NCI-H187 treated with DMSO at 0.1 percent for 48 hours (cell line): ENCODE results near the gene SEC61A2.
"Not testable (repeated sequence)": the region's sequence is repeated elsewhere in the genome, so short reads cannot be mapped to it uniquely, and the experiment has no call there.

Source experiments
- DNase-seq: peaks from one replicate; lab custom pipeline; 2025; lab: John Stamatoyannopoulos, UW

SEC61A2 gene

DNA sequence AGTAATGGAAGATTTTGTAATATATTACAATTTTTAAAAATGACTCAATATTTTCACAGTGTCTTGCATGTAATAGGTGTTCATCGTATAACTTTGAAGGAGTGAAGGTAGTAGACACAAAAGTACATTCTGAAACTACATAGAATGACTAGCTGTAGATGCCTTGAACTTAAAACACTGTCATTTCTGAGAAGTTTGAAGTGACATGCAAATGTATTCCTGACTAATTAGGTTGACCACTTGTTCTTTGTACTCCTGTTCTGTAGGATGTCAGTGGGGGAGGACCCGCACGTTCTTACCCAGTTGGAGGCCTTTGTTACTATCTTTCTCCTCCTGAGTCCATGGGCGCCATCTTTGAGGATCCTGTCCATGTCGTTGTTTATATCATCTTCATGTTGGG lies 31.2 kb downstream of the SEC61A2 start:
- DNase-seq: no peak

DNA sequence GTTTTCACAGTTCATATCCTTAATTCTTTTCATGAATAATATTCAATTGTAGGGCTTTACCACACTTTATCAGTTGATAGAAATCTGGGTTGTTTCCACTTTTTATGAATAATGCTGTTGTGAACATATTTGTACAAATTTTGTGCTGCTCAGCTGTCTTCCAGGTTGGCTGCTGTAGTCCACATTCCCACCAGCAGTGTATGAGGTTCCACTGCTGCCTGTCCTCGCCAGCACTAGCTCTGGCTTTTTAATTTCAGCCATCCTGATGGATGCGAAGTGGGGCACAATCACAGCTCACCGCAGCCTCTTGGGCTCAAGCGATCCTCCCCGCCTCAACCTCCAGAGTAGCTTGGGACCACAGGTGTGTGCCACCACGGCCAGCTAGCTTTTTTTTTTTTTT lies 33.5 kb downstream of the SEC61A2 start:
- no peak for DNase-seq

DNA sequence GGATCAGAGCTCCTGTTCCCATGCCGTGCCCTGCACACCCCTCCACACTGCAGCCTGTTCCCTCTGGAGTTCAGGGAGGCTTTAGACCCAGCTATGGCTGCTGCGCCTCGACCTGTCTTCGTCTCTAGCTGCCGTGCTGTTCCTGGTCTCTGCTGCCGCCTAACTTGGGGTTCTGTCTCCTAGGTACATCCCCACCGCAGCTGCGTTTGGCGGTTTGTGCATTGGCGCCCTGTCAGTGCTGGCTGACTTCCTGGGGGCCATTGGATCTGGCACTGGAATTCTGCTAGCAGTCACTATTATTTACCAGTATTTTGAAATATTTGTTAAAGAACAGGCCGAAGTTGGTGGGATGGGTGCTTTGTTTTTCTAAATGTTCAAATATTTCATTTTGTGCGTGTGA lies 34.6 kb downstream of the SEC61A2 start:
- DNase-seq: no peak

DNA sequence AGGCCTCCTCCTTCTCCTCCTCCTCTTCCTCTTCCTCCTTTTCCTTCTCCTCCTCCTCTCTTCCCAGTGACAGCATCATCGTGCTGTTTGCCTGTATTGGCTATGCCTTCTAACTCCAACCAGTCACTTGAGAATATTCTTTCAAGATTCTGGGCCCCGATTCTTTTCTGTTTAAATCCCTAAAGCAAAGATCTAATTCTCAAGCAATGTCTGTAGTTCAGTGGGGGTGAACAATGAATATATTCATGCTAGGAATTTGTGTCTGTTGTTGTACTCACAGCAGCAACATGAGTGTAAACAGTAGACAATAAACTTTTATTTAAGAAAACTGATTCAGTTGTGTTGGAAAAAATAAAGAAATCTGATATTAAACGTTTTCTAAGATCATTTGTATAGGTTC lies 35.6 kb downstream of the SEC61A2 start:
- no peak for DNase-seq

DNA sequence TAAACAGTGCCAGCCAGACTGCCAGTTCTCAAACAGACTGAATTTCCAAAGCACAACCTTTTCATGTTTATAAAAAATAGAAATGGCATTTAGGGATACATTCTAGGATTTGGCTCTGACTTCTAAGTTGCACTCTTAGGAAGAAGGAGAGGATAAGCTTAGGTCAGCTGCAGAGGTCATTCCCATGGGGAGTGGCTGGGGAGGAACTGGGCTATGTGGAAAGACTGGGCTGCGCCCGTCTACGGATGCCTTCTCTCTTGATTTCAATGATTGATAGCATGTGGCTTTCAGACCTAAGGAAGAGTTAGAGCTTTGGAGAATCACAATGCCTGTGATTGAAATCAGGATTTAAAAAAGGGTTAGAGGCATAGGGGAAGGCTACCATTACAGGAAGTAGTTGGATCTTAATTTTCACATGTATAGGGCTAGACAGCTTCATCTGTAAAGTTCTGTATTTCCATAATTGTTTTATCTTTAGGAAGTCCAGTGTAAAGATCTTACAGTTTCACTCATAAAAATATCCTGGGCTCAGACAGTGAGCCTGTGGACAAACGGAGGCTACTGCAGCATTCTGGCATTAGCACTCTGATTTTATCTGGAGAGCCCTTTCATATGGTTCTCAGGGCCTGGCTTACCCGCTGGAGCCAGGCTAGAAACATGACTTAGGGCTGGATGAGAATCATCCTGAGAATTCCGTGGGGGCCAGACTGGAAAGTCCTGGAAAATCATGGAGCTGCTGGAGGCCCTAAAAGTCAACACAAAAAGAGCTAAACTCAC lies 36.7 kb downstream of the SEC61A2 start:
- DNase-seq: no peak

DNA sequence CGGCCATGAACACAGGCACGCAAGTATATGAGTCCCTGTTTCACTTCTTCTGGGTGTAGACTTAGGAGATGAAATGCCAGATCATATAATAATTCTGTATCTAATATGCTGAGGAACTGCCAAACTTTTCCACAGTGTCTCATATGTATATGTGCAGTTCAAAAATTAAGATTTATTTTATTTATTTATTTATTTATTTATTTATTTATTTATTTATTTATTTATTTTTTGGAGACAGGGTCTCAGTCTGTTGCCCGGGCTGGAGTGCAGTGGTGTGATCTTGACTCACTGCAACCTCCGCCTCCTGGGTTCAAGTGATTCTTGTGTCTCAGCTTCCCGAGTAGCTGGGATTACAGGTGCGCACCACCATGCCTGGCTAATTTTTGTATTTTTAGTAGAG lies 42.0 kb downstream of the SEC61A2 start:
- not testable (repeated sequence) for DNase-seq

DNA sequence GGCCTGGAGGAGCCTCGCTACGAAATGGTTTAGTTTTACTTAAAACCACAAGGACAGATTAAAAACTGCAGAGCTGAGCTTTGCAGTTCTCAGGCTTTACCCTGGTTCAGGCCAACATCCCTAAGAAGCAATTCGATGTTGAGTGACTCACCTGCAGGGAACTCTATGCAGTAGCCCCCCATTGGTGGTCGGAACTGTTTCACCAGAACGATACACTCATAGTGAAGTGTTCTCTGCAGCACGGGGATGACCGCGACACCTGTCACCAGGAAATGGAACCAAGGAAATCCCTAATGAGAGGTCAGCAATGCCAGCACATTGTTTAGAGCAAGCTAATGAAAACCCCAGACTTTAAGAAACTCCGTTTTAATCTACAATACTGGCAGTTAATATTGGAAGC lies 48.2 kb downstream of the SEC61A2 start:
- DNase-seq: no peak

DNA sequence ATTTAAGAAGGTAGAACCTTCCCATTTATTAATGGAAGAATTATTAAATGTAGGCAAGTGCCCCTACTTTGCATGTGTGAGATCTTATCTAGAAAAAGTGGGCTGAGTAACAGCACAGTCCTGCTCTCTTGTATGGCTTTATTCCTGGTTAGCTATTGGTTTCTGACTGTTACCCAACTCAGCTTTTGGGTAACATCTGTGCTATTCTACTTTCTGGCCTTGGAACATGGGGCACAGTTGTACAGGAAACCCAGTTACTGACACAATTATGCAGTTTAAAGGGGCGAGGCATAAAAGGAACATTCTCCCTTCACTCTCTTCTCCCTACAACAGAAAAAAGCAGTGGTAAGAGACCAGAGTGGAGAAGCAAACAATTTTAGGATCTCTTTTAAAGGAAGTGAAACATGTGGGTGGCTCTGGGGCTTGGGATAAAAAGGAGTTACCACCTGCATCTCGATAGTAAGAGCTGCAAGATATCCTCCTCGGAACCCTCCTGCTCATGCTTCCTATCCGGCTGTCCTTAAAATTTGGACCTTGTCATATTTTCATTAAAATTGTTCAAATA lies 50.2 kb downstream of the SEC61A2 start:
- no peak for DNase-seq

DNA sequence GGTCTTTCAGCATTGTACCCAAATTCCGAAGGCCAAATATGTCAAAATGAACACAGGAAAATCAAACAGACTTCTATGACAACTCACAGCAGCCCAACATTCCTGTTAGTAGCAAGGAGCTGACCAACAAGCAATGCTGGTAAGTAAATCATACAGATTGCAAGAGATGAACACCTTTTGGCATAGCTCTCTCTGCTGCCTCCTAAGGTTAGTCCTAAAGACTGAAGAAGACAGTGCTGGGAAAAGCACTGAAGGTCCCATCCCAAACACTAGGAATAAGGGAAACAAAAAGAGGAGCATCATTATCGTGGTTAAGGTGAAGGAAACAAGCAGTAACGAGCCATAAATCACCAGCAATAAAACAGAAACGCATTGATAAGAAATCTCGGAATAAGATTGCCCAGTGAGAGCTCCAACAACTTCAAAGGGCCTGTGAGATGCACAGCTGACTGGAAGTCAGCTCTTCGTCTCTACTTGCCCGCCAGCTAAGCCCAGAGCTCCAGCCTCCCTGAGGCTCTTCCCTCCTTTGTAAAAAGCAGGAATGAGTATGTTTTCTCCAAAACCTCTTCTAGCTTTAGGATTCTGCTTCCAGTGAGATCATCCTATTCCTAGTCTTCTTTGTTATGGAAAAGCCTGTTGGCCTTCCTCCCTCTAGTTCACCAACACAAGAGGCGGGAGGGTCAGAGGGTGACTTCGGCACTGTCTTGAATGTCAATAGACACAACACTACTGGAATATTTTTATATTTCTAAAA lies 50.9 kb downstream of the SEC61A2 start:
- DNase-seq: no peak

DNA sequence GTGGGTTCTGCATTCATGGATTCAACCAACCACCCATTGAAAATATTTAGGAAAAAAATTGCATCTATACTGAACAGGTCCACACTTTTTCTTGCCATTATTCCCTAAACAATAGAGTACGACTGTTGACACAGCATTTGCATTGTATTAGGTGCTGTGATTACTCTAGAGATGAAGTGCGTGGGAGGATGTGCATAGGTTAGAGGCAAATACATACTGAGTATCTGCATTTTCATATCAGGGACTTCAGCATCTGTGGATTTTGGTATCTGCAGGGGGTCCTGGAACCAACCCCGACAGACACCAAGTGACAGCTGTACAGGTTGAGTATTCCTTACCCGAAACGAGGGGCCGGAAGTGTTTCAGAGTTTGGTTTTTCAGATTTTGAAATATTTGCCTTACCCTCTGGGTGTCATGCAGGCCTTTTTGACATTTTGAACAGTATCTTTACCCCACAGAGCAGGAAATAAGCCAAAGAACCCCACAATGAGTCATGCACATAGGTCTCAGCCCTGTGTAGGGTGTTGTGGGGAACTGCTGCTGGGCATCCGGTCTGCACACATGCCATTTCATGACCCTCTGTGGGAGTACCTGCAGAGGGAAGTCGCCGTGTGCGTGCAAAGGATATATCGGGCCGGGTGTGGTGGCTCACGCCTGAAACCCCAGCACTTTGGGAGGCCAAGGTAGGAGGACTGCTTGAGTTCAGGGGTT lies 51.7 kb downstream of the SEC61A2 start:
- DNase-seq: no peak

DNA sequence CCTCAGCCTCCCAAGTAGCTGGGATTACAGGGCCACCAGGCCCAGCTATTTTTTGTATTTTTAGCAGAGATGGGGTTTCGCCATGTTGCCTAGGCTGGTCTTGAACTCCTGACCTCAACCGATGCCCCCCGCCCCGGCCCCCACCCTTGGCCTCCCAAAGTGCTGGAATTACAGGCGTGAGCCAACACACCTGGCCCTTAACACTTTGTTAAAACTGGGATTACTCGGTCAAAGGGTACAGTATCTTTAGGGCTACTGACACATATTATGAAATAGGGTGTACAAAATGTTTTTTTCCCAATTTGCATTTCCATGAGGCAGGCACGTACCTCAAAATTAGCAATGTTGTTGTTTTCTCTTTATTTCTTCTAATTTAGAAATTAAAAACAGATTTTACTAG lies 54.7 kb downstream of the SEC61A2 start:
- no peak for DNase-seq

DNA sequence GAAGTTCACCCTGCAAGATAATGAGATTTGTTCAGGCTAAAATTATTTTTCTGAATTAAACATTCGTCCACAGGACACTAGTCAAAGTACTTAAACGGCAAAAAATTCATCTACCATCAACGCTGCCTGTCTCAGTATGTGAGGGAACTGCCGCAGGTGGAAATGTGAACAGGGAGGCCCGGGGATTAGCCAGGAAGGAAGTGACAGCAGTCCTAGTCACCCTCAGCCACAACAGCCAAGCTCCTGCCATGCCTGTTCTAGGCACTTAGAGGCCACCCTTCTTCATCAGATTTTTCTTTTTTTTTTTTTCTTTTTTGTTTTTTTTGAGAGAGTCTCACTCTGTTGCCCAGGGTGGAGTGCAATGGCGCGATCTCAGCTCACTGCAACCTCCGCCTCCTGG lies 56.8 kb downstream of the SEC61A2 start:
- DNase-seq: no peak

DNA sequence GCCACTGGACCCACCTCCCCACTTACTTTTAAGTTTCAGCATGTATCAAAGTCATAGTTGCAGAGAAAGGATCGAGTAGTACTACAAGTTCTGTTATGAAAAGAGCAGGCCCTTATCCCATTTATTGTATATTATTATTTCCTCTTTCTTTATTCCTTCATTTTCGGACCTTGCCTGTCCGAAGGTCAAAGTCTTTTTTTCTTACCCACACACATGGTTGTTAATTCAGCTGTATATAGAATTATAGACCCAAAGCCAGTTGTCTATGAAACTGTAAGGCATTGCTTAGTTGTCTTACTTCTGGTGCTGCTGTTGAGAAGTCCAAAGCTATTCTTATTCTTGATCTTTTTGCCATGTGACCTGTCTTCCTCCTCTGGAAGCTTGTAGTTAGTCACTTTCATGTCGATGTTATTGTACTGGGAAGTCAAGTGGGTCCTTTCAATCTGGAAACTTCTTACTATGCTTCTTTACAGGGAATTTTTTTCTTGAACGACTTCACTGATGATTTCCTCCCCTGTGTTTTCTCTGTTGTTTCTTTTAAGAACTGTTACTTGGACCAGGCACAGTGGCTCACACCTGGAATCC lies 57.9 kb downstream of the SEC61A2 start:
- no peak for DNase-seq

DNA sequence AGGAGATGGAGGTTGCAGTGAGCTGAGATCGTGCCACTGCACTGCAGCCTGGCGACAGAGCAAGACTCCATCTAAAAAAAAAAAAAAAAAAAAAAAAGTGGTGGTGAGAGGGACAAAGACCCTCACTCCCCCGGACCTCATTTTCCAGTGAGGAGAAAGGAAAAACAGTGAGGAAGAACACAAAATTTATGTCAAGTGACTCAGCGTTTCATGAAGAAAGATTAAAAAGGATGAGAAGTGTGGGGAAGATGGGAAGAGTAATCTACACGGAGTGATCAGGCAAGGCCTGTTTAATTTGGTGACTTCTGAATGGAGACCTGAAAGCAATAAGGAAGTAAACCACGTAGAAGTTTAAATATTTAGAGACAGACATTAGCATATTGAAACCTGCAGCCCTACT lies 59.2 kb downstream of the SEC61A2 start:
- no peak for DNase-seq

DNA sequence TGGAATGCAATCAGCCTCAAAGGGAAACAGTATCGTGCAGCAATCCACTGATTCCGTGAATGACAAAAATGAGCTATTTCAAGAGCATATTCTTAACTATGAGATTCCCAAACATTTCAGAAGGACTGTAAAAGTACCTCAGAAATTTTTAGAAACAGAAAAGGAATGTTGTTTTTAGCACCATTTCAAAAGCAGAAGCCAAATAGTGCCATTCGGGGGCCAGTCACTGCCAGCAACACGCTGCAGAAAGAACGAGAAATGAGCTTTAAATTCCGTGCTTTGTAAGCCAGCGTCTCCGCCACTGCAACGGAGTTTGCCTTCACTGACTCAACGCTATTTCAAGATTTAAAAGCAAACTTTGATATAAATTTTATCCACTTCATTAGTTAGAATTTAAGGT lies 59.9 kb downstream of the SEC61A2 start:
- DNase-seq: no peak

DNA sequence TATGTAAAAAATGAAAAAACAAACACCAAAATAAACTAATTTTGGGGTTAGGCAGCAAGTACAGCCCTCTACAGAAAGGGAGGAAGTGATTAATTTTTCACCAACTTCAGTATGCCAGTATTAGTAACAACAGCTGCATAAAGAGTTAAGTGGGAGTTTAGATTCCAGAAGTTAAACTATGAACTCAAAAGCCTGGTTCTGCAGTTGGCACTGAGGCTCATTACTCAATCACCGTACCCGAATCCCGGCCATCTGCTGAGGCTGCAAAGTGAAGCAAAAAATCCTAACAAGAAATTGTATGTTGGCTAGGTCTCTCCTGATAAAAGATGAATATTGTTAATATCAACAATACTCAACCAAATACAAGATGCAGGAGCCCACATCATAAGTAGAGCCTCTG lies 62.2 kb downstream of the SEC61A2 start:
- DNase-seq: no peak

DNA sequence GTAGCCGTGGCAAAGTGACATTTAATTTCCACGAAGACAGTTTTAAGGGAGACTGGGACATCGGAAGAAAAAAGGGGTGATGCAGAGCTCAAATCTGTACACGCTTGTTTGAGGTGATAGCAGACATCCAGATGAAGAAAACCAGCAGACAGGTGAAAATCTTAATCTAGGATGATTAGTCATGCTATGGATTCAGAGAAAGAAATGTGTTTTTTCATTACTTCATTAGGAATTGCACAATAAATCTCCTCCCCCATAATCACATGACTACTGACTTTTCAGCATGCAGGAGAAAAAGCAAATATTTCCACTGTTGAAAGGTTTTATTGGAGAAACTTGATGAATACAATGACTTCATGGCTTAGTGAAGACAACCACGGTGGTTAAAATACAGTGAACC lies 63.7 kb downstream of the SEC61A2 start:
- DNase-seq: no peak

DNA sequence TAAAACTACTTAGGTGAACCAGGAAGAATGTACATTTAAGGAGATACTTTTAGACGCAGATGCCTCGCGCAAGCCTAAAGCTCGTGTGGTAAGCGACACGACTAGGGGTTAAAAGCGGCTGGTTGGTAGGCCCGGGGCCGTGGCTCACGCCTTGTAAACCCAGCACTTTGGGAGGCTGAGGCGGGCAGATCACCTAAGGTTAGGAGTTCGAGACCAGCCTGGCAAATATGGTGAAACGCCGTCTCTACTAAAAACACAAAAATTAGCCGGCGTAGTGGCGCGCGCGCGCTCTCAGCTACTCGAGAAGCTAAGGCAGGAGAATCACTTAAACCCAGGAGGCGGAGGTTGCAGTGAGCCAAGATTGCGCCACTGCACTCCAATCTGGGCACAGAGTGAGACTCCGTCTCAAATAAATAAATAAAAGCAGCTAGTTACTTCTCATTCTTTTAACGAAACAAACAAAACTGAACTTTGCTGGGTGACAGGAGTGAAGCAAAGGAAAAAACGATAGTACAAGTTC lies 65.3 kb downstream of the SEC61A2 start:
- DNase-seq: no peak

DNA sequence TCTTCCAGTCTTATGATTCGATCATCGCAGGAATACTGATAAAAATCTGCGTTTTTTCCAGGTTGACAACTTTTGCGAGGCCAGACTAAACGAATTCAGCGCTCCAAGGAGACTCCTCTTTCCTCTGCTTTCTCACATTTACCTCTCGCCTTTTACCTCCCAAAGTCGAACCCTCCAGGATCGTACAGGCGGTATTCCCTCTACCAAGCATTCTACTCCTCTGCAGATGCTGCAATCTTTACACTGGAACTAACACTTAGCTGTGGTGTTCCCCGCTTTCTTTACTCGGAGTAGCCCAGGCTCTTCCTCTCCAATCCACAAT lies 65.8 kb downstream of the SEC61A2 start:
- no peak for DNase-seq

DNA sequence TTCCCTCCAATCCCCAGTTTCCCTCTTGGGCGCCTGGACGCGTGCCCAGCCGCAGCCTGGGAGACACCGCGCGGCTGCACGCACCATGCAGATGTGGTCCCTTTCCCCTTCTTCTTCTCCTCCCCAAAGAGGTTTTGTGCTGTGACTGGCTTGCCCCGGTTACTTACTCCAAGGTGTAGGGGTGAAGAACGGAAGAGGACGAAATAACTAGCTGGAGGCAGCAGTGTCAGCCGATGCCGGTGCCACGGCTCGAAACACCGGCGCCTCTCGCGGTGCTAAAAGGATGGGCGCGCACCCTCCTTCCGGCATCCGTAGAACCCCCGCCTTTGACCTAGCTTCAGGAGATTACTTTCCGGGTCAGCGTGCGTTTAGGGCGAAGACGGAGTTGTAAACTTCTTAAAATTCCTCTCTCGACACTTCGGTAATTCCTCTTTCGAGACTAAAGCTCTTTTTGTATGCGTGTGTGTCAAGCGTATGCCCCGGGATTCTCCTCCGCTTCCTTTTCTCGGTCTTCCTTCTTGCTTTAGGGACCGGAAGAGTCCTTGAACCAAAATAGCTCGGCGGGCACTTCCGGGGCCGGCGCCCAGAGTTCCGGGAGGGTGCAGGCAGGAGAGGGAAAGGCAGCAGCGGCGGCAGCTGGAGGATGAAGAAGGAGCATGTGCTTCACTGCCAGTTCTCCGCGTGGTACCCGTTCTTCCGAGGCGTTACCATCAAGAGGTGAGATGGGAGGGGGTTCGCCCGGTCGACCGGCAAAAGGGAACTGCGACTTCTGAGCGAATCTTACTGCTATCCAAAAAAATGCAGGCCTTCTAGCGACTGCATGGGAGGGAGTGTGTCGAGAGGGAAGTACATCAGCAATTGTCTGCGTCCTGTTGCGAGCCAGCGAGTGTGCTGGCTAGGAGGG lies 66.4 kb downstream of the SEC61A2 start, which contains the start of the genes CDC123 and NUDT5:
TSS of gene CDC123 (plus strand) at position 586 of the 904 bp plus-strand sequence. CDS start at position 644, 58 bp downstream.
TSS of gene NUDT5 (minus strand) at position 289 of the 904 bp plus-strand sequence. CDS start 9,600 bp downstream, outside the sequence.
- peak; percentile 61 for DNase-seq
